ENCODE data around the gene COL27A1.

GRCh38 chr9:114350636-114351401 is 195.5 kb downstream of the COL27A1 start:
- TF ChIP-seq CTCF (IDR thresholded peaks at IDR 0.05) (no peak), EZH2 (IDR thresholded peaks at IDR 0.05; ENCODE audit: borderline replicate concordance, insufficient read depth, low read depth, low read length, poor library complexity, severe bottlenecking) (no peak)
